ENCODE data around the gene ZP2. TPM values are rescaled to one million over a fixed set of nuclear protein-coding genes. Genes with fewer than 3 reads are reported as not detected.
"Not testable (repeated sequence)": the region's sequence is repeated elsewhere in the genome, so short reads cannot be mapped to it uniquely, and the experiment has no call there.

ZP2 gene
- total RNA-seq, 1 donor from 2014 or later = 4.1 TPM

- TF ChIP-seq, protein P1, sequence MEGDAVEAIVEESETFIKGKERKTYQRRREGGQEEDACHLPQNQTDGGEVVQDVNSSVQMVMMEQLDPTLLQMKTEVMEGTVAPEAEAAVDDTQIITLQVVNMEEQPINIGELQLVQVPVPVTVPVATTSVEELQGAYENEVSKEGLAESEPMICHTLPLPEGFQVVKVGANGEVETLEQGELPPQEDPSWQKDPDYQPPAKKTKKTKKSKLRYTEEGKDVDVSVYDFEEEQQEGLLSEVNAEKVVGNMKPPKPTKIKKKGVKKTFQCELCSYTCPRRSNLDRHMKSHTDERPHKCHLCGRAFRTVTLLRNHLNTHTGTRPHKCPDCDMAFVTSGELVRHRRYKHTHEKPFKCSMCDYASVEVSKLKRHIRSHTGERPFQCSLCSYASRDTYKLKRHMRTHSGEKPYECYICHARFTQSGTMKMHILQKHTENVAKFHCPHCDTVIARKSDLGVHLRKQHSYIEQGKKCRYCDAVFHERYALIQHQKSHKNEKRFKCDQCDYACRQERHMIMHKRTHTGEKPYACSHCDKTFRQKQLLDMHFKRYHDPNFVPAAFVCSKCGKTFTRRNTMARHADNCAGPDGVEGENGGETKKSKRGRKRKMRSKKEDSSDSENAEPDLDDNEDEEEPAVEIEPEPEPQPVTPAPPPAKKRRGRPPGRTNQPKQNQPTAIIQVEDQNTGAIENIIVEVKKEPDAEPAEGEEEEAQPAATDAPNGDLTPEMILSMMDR (IDR thresholded peaks at IDR 0.05; ENCODE audit: unreplicated experiment) = no peak
- no peaks in the 10 kb centered on the region for H3K27me3 Mint-ChIP-seq (ENCODE audit: unreplicated experiment)
- peaks cover 49% of the 10 kb centered on the region for H3K36me3 Mint-ChIP-seq (ENCODE audit: low read depth, unreplicated experiment)
- H3K27ac Mint-ChIP-seq (ENCODE audit: unreplicated experiment) = no peak overlapping the region
- H3K4me3 Mint-ChIP-seq (ENCODE audit: unreplicated experiment) = no peak overlapping the region
- H3K9me3 Mint-ChIP-seq (ENCODE audit: unreplicated experiment) = no peaks in the 10 kb centered on the region
- H3K4me1 Mint-ChIP-seq (ENCODE audit: unreplicated experiment) = no peaks in the 10 kb centered on the region
- no peak for DNase-seq (ENCODE audit: low spot score)
Observed at GRCh38 chr16:21179126-21179982, 32.0 kb downstream of the ZP2 start.

GRCh38 chr16:21175397-21175796, 36.0 kb downstream of the ZP2 start:
- H3K9me3 Mint-ChIP-seq (ENCODE audit: unreplicated experiment) = no peaks in the 10 kb centered on the region
- H3K27ac Mint-ChIP-seq (ENCODE audit: unreplicated experiment) = no peak overlapping the region
- H3K4me1 Mint-ChIP-seq (ENCODE audit: unreplicated experiment) = no peaks in the 10 kb centered on the region
- peaks cover 34% of the 10 kb centered on the region for H3K36me3 Mint-ChIP-seq (ENCODE audit: low read depth, unreplicated experiment)
- no peaks in the 10 kb centered on the region for H3K27me3 Mint-ChIP-seq (ENCODE audit: unreplicated experiment)
- no peak for DNase-seq (ENCODE audit: low spot score)
- TF ChIP-seq, protein P1 (IDR thresholded peaks at IDR 0.05; ENCODE audit: unreplicated experiment) = no peak
- no peak overlapping the region for H3K4me3 Mint-ChIP-seq (ENCODE audit: unreplicated experiment)

DNA sequence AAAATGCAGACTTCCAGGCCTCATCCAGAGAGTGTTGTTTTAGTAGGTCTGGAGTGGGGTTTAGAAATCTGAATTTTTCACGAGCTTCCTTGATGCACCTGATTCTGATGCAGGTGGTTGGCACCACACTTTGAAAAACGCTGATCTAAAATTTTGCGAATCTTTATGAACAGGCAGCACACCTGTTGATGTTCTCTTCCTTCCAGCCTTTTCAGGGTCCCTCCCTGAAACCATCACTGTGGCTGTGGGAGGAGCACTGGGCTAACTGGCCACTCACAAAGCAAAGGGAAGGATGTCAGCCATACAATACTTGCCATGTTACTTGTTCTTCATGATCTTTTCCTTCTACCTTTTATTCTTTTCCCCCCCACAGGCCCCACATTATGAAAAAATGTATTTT, 38.7 kb downstream of the ZP2 start:
- Mint-ChIP-seq H3K4me1 (ENCODE audit: unreplicated experiment) (no peaks in the 10 kb centered on the region), H3K4me3 (ENCODE audit: unreplicated experiment) (no peak overlapping the region), H3K27me3 (ENCODE audit: unreplicated experiment) (no peaks in the 10 kb centered on the region), H3K9me3 (ENCODE audit: unreplicated experiment) (no peaks in the 10 kb centered on the region), H3K36me3 (ENCODE audit: low read depth, unreplicated experiment) (peaks cover 22% of the 10 kb centered on the region), H3K27ac (ENCODE audit: unreplicated experiment) (no peak overlapping the region)
- no peak for DNase-seq (ENCODE audit: low spot score)
- TF ChIP-seq, protein P1 (IDR thresholded peaks at IDR 0.05; ENCODE audit: unreplicated experiment) = no peak

- DNase-seq (ENCODE audit: low spot score); H3K4me3 Mint-ChIP-seq (ENCODE audit: unreplicated experiment); H3K4me1 Mint-ChIP-seq (ENCODE audit: unreplicated experiment); H3K27me3 Mint-ChIP-seq (ENCODE audit: unreplicated experiment); H3K9me3 Mint-ChIP-seq (ENCODE audit: unreplicated experiment); H3K27ac Mint-ChIP-seq (ENCODE audit: unreplicated experiment): not testable (repeated sequence)
- peaks cover 21% of the 10 kb centered on the region for H3K36me3 Mint-ChIP-seq (ENCODE audit: low read depth, unreplicated experiment)
Observed at GRCh38 chr16:21170116-21170515, 41.3 kb downstream of the ZP2 start.

- Mint-ChIP-seq H3K4me1 (ENCODE audit: unreplicated experiment) (no peaks in the 10 kb centered on the region), H3K27ac (ENCODE audit: unreplicated experiment) (no peak overlapping the region), H3K27me3 (ENCODE audit: unreplicated experiment) (no peaks in the 10 kb centered on the region), H3K36me3 (ENCODE audit: low read depth, unreplicated experiment) (peaks cover 19% of the 10 kb centered on the region), H3K9me3 (ENCODE audit: unreplicated experiment) (no peaks in the 10 kb centered on the region), H3K4me3 (ENCODE audit: unreplicated experiment) (no peak overlapping the region)
- TF ChIP-seq, protein P1 (IDR thresholded peaks at IDR 0.05; ENCODE audit: unreplicated experiment) = no peak
- DNase-seq (ENCODE audit: low spot score) = no peak
Observed at GRCh38 chr16:21169249-21169981, 42.0 kb downstream of the ZP2 start.

Data from endothelial cell (in vitro differentiated cells).